K562 (cell line): ENCODE measurements around the gene WIPF3. TPM values are rescaled to one million over a fixed set of nuclear protein-coding genes. Genes with fewer than 3 reads are reported as not detected.

Experiments
- ATAC-seq: fragments of 200-7000 bp; cut with Tn5 transposase; 3 replicates; pipeline ENCODE4 v1.9.1; 2020; ENCODE audit warnings: moderate library complexity
- BruUV-seq: library from RNA; stranded (reverse); fragments of 400-500 nt; replicated peaks from 2 replicates; lab custom pipeline; 2021; lab: Mats Ljungman, UMichigan
- CTCF ChIA-PET: fragments of 300-600 bp; formaldehyde crosslinking; extraction: SDS; loops from one replicate; lab custom pipeline; 2021; ENCODE audit warnings: low intra/inter-chr PET ratio; lab: Yijun Ruan, JAX
- POLR2A ChIA-PET: fragments of 300-600, 350-650 bp; sonication (Branson Sonifier 250); formaldehyde crosslinking; extraction: SDS; loops from one replicate; lab custom pipeline; 2021; ENCODE audit warnings: antibody characterized with exemption, inconsistent platforms; lab: Yijun Ruan, JAX
- DNase-seq, 4 experiments: peaks; one replicate each; pipeline versions ENCODE4 v3.0.0 to v3.0.0-alpha.2; 2011 to 2018; ENCODE audit warnings: low spot score in 3 of 4, mixed read lengths in 3 of 4; ENCODE audit errors: extremely low read depth in 1 of 4
- FAIRE-seq: peaks from 2 replicates; lab custom pipeline; 2011; peaks lifted over from hg19 to GRCh38; lab: Jason Lieb, UNC
- H2AFZ ChIP-seq: 2 replicates; pipeline ENCODE4 v1.6.0; 2011; ENCODE audit warnings: low read depth, low read length, control low read depth, inconsistent platforms
- H3K27ac ChIP-seq: fragments of 200-600 bp; 3 replicates; pipeline ENCODE4 v1.8.0; 2011; ENCODE audit warnings: low read depth, mild to moderate bottlenecking, control low read depth, inconsistent platforms, low read length, moderate library complexity, mixed read lengths; ENCODE audit errors: extremely low read depth
- H3K27me3 ChIP-seq, 2 experiments: fragments of 300-600 bp in 1 of 2; 2 replicates in 1 of 2; 3 replicates in 1 of 2; pipeline versions ENCODE4 v1.6.0 to v1.8.0; 2011; ENCODE audit warnings: inconsistent platforms in 2 of 2, low read length in 2 of 2, mild to moderate bottlenecking in 1 of 2, mixed read lengths in 1 of 2, moderate library complexity in 1 of 2; ENCODE audit not compliant: control insufficient read depth in 2 of 2, insufficient read depth in 2 of 2
- H3K36me3 ChIP-seq: fragments of 300-600 bp; 3 replicates; pipeline ENCODE4 v1.8.0; 2011; ENCODE audit warnings: mild to moderate bottlenecking, low read length, inconsistent platforms; ENCODE audit not compliant: control insufficient read depth, insufficient read depth
- H3K4me1 ChIP-seq, 2 experiments: fragments of 200-600 bp in 1 of 2; replicated peaks in 1 of 2; 2 replicates in 1 of 2; 3 replicates in 1 of 2; pipeline versions ENCODE4 v1.5.1 to v1.8.0; 2011; ENCODE audit warnings: inconsistent platforms in 2 of 2, low read length in 2 of 2, mild to moderate bottlenecking in 1 of 2, mixed read lengths in 1 of 2, moderate library complexity in 1 of 2; ENCODE audit not compliant: control insufficient read depth in 2 of 2, insufficient read depth in 2 of 2
- H3K4me2 ChIP-seq: 2 replicates; pipeline ENCODE4 v1.6.1; 2011; ENCODE audit warnings: low read length, control low read depth, inconsistent platforms, mixed read lengths; ENCODE audit not compliant: insufficient read depth
- H3K4me3 ChIP-seq: fragments of 200-600 bp; sonication (generic), shearing (Covaris generic); 2 replicates; pipeline ENCODE4 v1.5.1; 2016; ENCODE audit warnings: control low read depth, inconsistent platforms
- H3K79me2 ChIP-seq: fragments of 200-600 bp; 3 replicates; pipeline ENCODE4 v1.8.0; 2011; ENCODE audit warnings: low read length, inconsistent platforms; ENCODE audit not compliant: control insufficient read depth, insufficient read depth
- H3K9ac ChIP-seq, 2 experiments: 2 replicates each; pipeline versions ENCODE4 v1.6.0 to v1.6.1; 2011; ENCODE audit warnings: low read depth in 2 of 2, low read length in 2 of 2, control low read depth in 1 of 2, inconsistent platforms in 1 of 2, mild to moderate bottlenecking in 1 of 2, mixed read lengths in 1 of 2; ENCODE audit not compliant: insufficient read depth in 1 of 2
- H3K9me1 ChIP-seq: one replicate; pipeline ENCODE4 v1.6.0; 2011; ENCODE audit warnings: inconsistent platforms, mild to moderate bottlenecking, low read length, moderate library complexity; ENCODE audit not compliant: control insufficient read depth, insufficient read depth
- H3K9me3 ChIP-seq: replicated peaks from 2 replicates; pipeline ENCODE4 v1.5.1; 2011; ENCODE audit warnings: low read depth, low read length, inconsistent platforms; ENCODE audit not compliant: control insufficient read depth, insufficient read depth
- H4K20me1 ChIP-seq: replicated peaks from 2 replicates; pipeline ENCODE4 v1.6.1; 2011; ENCODE audit warnings: low read length, inconsistent platforms, mixed read lengths; ENCODE audit not compliant: control insufficient read depth, insufficient read depth
- BRD9 ChIP-seq: fragments of 450-650 bp; IDR thresholded peaks from 2 replicates; pipeline ENCODE4 v1.6.1; 2018; ENCODE audit warnings: low read depth; ENCODE audit not compliant: partially characterized antibody
- ELK3 ChIP-seq: fragments of 450-650 bp; formaldehyde crosslinking; IDR thresholded peaks from 2 replicates; pipeline ENCODE4 v1.4.0; 2020; ENCODE audit warnings: mild to moderate bottlenecking
- FIP1L1 ChIP-seq: fragments of 200-400 bp; formaldehyde crosslinking; IDR thresholded peaks from 2 replicates; pipeline ENCODE4 v1.6.1; 2018; ENCODE audit warnings: mild to moderate bottlenecking, low read depth, low read length; ENCODE audit not compliant: poor library complexity, severe bottlenecking
- SMC3 ChIP-seq: conservative IDR thresholded peaks from 2 replicates; pipeline ENCODE4 v1.6.1; 2011; ENCODE audit warnings: low read depth, low read length, improper control_type of control experiment; ENCODE audit not compliant: insufficient read depth
- WGBS: fragments of 100-300 bp; shearing (Covaris generic); methylation state at CpG from one replicate; pipeline ENCODE4 v1.1.6; 2016; ENCODE audit warnings: low coverage, mixed read lengths; ENCODE audit not compliant: insufficient coverage; ENCODE audit errors: missing lambda C conversion rate; 5-methylcytosine and 5-hydroxymethylcytosine counted together
- in situ Hi-C: fragments of 300-500 bp; cut with MboI; formaldehyde crosslinking; loops from 4 replicates; pipeline ENCODE4 v1.15.0; 2018; ENCODE audit warnings: inconsistent platforms, mixed read lengths
- intact Hi-C: fragments of 100-400 bp; cut with micrococcal nuclease; formaldehyde crosslinking; loops from 2 replicates; pipeline ENCODE4 v1.14.2; 2022
- polyA plus RNA-seq, 8 experiments: library from polyadenylated mRNA; depleted of rRNA in 4 of 8; stranded (reverse) in 5 of 8; unstranded in 3 of 8; fragments of >200 nt; fragmentation: Nextera tagmentation in 2 of 8; fragmentation: Illumina TruSeq in 1 of 8; extraction: Ambion mirVana in 2 of 8; extraction: Trizol in 1 of 8; gene quantifications; 2 replicates each; pipeline versions ENCODE4 v1.2.1 to v1.2.3, GENCODE V29; 2011 to 2014; ENCODE audit warnings: inconsistent platforms in 1 of 8, missing spikeins in 1 of 8
- total RNA-seq, 7 experiments: library from RNA; depleted of rRNA in 6 of 7; stranded (reverse); fragments of >200 nt in 6 of 7; fragmentation: Illumina TruSeq in 2 of 7; extraction: Trizol in 2 of 7; gene quantifications; 2 replicates each; pipeline versions ENCODE4 v1.2.1 to v1.2.3, GENCODE V29; 2011 to 2021; ENCODE audit warnings: low replicate concordance in 1 of 7
- TF ChIP-seq, protein P1 (sequence below): fragments of 250-450 bp; sonication (Bioruptor Pico); IDR thresholded peaks from 2 replicates; pipeline ENCODE4 v1.4.0; 2020; ENCODE audit warnings: mild to moderate bottlenecking, moderate library complexity
- TF ChIP-seq, protein P2 (sequence below): fragments of 250-450 bp; sonication (Bioruptor Pico); IDR thresholded peaks from 2 replicates; pipeline ENCODE4 v1.4.0; 2020
- TF ChIP-seq, protein P3 (sequence below), 2 experiments: fragments of 450-650 bp; formaldehyde crosslinking in 1 of 2; IDR thresholded peaks; 2 replicates each; pipeline versions ENCODE4 v1.4.0 to v1.6.1; 2014 to 2020; ENCODE audit warnings: mild to moderate bottlenecking in 2 of 2, borderline replicate concordance in 1 of 2, low read depth in 1 of 2

The WIPF3 gene
- total and polyA plus RNA-seq, 9 of the 15 experiments (the other 6 are each of a cell fraction or from before 2014, with no cell fraction given) = 0.18 to 3.2 (median 1.7) TPM

DNA sequence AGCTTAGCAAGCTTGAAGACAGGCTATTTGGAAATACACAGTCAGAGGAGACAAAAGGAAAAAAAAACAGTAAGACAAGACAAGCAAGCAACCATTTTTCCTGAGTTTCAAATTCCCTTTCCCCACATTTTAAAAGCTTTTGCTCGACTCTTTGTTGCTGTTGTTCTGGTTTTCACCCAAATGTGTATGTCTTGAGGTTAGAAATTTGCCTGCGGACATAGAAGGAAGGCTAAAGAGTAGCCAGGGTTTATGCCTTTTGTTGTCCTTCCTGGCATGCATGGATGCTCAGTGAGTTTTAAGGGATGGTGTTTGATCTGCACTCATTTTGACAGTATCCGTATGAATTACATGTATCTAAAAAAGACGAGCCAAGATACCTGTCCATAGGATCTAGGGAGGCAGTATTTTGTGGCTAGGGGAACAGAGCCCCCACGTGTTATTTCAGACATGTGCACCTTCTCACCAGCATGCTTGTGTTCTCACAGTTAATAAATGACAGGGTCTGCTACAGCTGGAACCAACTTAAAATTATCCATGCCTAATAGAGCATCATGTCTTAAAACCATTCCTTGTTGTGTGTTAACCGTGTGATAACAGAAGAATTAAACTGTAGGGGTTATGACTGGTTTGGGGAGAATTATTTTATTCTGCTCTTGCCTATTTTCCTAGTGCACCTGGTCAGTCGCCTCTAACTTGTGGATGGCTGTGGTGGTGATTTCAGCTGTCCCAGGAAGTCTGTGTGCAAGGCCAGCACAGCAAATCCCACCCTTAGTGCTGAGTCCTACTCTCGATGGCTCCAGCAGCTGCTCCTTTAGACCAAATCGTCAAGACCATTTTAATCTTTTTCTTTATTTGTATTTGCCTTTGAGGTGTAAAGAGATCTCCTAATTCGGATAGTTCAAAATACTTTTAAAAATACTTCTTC is 9.1 kb downstream of the WIPF3 start:
- ChIA-PET POLR2A (no interaction called here), CTCF (no interaction called here)
- FAIRE-seq (peak; percentile 23), ATAC-seq (peak; percentile 77), DNase-seq (no peak)
- intact Hi-C loops = loop anchor here (2.0 to 5.0 kb wide), 3 partner anchors 51 to 183 kb away; no protein-coding TSS in a partner anchor
- Histone ChIP-seq H4K20me1 (0 out of 2 replicates have a peak, but pooled peaks cover 4% of the 10 kb centered on the region), H2AFZ (no peak overlapping the region), H3K4me2 (no peak overlapping the region), H3K79me2 (no peaks in the 10 kb centered on the region), H3K27me3 (no peaks in the 10 kb centered on the region), H3K27ac (no peak overlapping the region), H3K36me3 (no peaks in the 10 kb centered on the region), H3K9me3 (no peaks in the 10 kb centered on the region), H3K4me1 (no peaks in the 10 kb centered on the region; a peak in 1 of 5 replicates), H3K4me3 (no peak overlapping the region), H3K9me1 (no peaks in the 10 kb centered on the region), H3K9ac (no peak overlapping the region; a peak in 1 of 4 replicates)
- 28% methylated on average over 10 of the region's 10 CpGs for WGBS
- no TSS peak for BruUV-seq
- in situ Hi-C loops = no loop called here
- TF ChIP-seq BRD9 (no peak), SMC3 (0 out of 2 replicates have a peak, but pooled peaks have one; percentile 14), FIP1L1 (no peak), ELK3 (CRISPR knock-in tag) (no peak)
- TF ChIP-seq, protein P1, sequence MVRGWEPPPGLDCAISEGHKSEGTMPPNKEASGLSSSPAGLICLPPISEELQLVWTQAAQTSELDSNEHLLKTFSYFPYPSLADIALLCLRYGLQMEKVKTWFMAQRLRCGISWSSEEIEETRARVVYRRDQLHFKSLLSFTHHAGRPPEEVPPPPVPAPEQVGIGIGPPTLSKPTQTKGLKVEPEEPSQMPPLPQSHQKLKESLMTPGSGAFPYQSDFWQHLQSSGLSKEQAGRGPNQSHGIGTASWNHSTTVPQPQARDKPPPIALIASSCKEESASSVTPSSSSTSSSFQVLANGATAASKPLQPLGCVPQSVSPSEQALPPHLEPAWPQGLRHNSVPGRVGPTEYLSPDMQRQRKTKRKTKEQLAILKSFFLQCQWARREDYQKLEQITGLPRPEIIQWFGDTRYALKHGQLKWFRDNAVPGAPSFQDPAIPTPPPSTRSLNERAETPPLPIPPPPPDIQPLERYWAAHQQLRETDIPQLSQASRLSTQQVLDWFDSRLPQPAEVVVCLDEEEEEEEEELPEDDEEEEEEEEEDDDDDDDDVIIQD (CRISPR knock-in tag) = no peak
- TF ChIP-seq, protein P2, sequence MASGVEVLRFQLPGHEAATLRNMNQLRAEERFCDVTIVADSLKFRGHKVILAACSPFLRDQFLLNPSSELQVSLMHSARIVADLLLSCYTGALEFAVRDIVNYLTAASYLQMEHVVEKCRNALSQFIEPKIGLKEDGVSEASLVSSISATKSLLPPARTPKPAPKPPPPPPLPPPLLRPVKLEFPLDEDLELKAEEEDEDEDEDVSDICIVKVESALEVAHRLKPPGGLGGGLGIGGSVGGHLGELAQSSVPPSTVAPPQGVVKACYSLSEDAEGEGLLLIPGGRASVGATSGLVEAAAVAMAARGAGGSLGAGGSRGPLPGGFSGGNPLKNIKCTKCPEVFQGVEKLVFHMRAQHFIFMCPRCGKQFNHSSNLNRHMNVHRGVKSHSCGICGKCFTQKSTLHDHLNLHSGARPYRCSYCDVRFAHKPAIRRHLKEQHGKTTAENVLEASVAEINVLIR (CRISPR knock-in tag) = no peak
- TF ChIP-seq, protein P3, sequence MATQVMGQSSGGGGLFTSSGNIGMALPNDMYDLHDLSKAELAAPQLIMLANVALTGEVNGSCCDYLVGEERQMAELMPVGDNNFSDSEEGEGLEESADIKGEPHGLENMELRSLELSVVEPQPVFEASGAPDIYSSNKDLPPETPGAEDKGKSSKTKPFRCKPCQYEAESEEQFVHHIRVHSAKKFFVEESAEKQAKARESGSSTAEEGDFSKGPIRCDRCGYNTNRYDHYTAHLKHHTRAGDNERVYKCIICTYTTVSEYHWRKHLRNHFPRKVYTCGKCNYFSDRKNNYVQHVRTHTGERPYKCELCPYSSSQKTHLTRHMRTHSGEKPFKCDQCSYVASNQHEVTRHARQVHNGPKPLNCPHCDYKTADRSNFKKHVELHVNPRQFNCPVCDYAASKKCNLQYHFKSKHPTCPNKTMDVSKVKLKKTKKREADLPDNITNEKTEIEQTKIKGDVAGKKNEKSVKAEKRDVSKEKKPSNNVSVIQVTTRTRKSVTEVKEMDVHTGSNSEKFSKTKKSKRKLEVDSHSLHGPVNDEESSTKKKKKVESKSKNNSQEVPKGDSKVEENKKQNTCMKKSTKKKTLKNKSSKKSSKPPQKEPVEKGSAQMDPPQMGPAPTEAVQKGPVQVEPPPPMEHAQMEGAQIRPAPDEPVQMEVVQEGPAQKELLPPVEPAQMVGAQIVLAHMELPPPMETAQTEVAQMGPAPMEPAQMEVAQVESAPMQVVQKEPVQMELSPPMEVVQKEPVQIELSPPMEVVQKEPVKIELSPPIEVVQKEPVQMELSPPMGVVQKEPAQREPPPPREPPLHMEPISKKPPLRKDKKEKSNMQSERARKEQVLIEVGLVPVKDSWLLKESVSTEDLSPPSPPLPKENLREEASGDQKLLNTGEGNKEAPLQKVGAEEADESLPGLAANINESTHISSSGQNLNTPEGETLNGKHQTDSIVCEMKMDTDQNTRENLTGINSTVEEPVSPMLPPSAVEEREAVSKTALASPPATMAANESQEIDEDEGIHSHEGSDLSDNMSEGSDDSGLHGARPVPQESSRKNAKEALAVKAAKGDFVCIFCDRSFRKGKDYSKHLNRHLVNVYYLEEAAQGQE (IDR thresholded peaks at IDR 0.05; ENCODE audit: borderline replicate concordance) = peak; percentile 56; the same call in 1 of the 2 replicates
- TF ChIP-seq, protein P3 (CRISPR knock-in tag; IDR thresholded peaks at IDR 0.05; ENCODE audit: low read depth) = no peak
